ENCODE measurements around the gene SNRK. TPM values are rescaled to one million over a fixed set of nuclear protein-coding genes. Genes with fewer than 3 reads are reported as not detected.

SNRK gene
- total RNA-seq, 1 experiment from 2014 or later, result 14.4 TPM

DNA sequence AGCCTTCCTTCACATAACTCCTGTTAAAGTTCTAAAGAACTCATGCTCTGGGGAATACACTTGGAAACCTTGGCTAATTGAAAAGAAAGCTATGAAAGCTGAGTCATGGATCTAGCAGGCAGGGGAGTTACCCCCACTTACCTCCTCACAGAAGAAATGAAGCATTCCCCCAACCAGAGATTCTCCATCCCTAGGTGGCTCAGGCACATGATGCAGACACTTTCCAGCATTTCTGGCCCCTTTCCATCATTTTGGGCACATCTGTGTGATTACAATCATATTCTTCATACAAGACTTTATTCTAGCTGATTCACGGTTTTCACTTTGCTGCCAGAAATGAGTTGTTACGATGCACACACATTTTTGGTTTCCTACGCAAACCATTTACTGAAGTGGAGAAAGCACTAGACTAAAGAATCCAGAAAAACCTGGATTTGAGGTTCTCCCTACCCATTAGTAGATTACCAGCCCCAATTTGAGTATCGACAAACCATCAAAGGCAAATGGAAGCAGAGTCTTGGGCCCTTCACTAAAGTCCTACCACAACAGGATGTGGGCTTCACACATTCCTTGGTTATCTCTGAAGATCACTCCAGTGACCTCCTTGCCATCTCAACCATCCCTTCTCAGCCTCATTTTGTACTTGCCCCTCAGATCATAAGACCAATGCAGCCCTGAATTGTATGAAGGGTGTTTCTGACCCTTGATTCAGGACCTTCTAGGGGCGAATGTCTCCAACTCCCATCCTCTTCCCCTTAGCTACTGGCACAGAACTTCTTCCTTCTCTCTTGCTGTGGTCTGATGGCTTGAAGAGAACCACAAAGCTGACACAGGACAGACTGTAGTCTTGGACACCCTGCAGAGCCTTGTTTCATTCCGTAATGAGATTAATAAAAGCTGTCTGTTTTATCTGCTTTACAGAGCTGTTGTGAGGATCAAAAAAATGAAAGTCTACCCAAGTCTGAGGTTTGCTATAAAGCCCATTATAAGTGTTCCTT, 42.5 kb upstream of the SNRK start:
- ChIA-PET POLR2A (ENCODE audit: unreplicated experiment) (no interaction called here), CTCF (no interaction called here)
- Histone ChIP-seq H3F3A (ENCODE audit: insufficient read depth, low read depth) (no peaks in the 10 kb centered on the region), H2AFZ (no peak overlapping the region), H3K27ac (no peak overlapping the region), H3K4me3 (no peak overlapping the region), H3K4me2 (no peak overlapping the region), H3K9me2 (ENCODE audit: insufficient read depth) (no peaks in the 10 kb centered on the region), H4K20me1 (ENCODE audit: insufficient read depth) (no peaks in the 10 kb centered on the region), H3K79me2 (ENCODE audit: low read depth) (no peaks in the 10 kb centered on the region), H3K27me3 (ENCODE audit: insufficient read depth, low read depth) (no peaks in the 10 kb centered on the region), H3K9me3 (ENCODE audit: insufficient read depth, low read depth) (no peaks in the 10 kb centered on the region; the same call in 1 of the 2 replicates), H3K36me3 (ENCODE audit: low read depth) (no peaks in the 10 kb centered on the region), H3K4me1 (replicated peaks; ENCODE audit: insufficient read depth) (no peaks in the 10 kb centered on the region)
- no peak for DNase-seq
- no TSS peak for BruUV-seq (replicated peaks)
- intact Hi-C loops (cut with micrococcal nuclease; ENCODE audit: unreplicated experiment), result no loop called here
- TF ChIP-seq, protein P1, sequence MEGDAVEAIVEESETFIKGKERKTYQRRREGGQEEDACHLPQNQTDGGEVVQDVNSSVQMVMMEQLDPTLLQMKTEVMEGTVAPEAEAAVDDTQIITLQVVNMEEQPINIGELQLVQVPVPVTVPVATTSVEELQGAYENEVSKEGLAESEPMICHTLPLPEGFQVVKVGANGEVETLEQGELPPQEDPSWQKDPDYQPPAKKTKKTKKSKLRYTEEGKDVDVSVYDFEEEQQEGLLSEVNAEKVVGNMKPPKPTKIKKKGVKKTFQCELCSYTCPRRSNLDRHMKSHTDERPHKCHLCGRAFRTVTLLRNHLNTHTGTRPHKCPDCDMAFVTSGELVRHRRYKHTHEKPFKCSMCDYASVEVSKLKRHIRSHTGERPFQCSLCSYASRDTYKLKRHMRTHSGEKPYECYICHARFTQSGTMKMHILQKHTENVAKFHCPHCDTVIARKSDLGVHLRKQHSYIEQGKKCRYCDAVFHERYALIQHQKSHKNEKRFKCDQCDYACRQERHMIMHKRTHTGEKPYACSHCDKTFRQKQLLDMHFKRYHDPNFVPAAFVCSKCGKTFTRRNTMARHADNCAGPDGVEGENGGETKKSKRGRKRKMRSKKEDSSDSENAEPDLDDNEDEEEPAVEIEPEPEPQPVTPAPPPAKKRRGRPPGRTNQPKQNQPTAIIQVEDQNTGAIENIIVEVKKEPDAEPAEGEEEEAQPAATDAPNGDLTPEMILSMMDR (conservative IDR thresholded peaks at IDR 0.05), result no peak
- no peak for TF ChIP-seq EZH2 (IDR thresholded peaks at IDR 0.05; ENCODE audit: low read depth)

DNA sequence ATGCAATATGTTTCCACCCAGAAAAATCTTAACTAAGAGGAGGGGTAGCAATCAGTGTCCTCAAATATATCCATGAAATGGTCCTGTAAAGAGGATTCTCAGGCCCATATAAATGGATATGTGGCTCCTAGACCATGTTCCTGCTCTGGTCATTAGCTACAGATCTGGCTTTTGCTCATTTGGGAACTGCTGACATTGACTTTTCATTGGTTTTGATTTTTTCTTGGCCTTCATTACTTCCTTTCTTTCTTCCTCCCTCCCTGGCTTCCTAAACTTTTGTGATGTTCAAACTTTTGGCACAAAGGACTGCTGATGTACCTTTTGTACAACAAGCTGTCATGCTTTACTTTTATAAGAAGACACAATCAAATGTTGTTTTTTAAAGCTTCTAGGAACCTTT, 41.6 kb upstream of the SNRK start:
- intact Hi-C loops (cut with micrococcal nuclease; ENCODE audit: unreplicated experiment), result no loop called here
- Histone ChIP-seq H3K4me1 (replicated peaks; ENCODE audit: insufficient read depth) (no peaks in the 10 kb centered on the region), H3K27me3 (ENCODE audit: insufficient read depth, low read depth) (no peaks in the 10 kb centered on the region), H3K4me2 (no peak overlapping the region), H3K27ac (no peak overlapping the region), H3K4me3 (no peak overlapping the region), H3K36me3 (ENCODE audit: low read depth) (no peaks in the 10 kb centered on the region), H3K9me2 (ENCODE audit: insufficient read depth) (no peaks in the 10 kb centered on the region), H3K79me2 (ENCODE audit: low read depth) (no peaks in the 10 kb centered on the region), H3K9me3 (ENCODE audit: insufficient read depth, low read depth) (no peaks in the 10 kb centered on the region; the same call in 1 of the 2 replicates), H3F3A (ENCODE audit: insufficient read depth, low read depth) (no peaks in the 10 kb centered on the region), H4K20me1 (ENCODE audit: insufficient read depth) (no peaks in the 10 kb centered on the region), H2AFZ (no peak overlapping the region)
- BruUV-seq (replicated peaks), result no TSS peak
- CTCF ChIA-PET, result no interaction called here
- DNase-seq, result no peak
- POLR2A ChIA-PET (ENCODE audit: unreplicated experiment), result no interaction called here
- TF ChIP-seq, protein P1 (conservative IDR thresholded peaks at IDR 0.05), result no peak
- TF ChIP-seq EZH2 (IDR thresholded peaks at IDR 0.05; ENCODE audit: low read depth), result no peak

DNA sequence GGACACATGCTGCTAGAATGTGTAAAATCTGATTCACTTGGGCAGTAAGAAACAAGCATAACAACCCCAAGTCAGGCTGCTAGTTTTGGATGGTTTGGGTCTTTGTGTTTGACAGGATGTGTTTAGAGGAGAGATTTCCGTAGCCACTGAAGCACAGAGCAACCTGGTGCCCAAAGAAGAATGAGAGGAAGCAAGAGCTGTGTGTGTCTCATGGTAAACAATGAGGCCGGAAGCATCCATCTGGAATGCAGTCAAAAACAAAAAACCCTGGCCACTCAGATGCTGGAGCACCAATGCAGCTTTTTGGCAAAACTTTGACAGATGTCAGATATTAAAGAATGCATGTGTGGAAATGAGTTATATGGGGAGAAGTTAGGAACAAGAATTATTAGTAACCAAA, 39.4 kb upstream of the SNRK start:
- no peak for TF ChIP-seq EZH2 (IDR thresholded peaks at IDR 0.05; ENCODE audit: low read depth)
- TF ChIP-seq, protein P1 (conservative IDR thresholded peaks at IDR 0.05), result no peak
- H3K27me3 ChIP-seq (ENCODE audit: insufficient read depth, low read depth), result no peaks in the 10 kb centered on the region
- POLR2A ChIA-PET (ENCODE audit: unreplicated experiment), result no interaction called here
- no peaks in the 10 kb centered on the region for H3K36me3 ChIP-seq (ENCODE audit: low read depth)
- no peaks in the 10 kb centered on the region for H4K20me1 ChIP-seq (ENCODE audit: insufficient read depth)
- H2AFZ ChIP-seq, result no peak overlapping the region
- intact Hi-C loops (cut with micrococcal nuclease; ENCODE audit: unreplicated experiment), result no loop called here
- no peak overlapping the region for H3K27ac ChIP-seq
- no peaks in the 10 kb centered on the region for H3K9me2 ChIP-seq (ENCODE audit: insufficient read depth)
- H3K4me2 ChIP-seq, result no peak overlapping the region
- no peaks in the 10 kb centered on the region for H3K4me1 ChIP-seq (replicated peaks; ENCODE audit: insufficient read depth)
- no peaks in the 10 kb centered on the region for H3F3A ChIP-seq (ENCODE audit: insufficient read depth, low read depth)
- no peak overlapping the region for H3K4me3 ChIP-seq
- no peaks in the 10 kb centered on the region for H3K79me2 ChIP-seq (ENCODE audit: low read depth)
- no peaks in the 10 kb centered on the region for H3K9me3 ChIP-seq (ENCODE audit: insufficient read depth, low read depth)
- CTCF ChIA-PET, result no interaction called here
- DNase-seq, result no peak
- no TSS peak for BruUV-seq (replicated peaks)
